Measurements from ENCODE around the gene DOCK8. TPM values are rescaled to one million over a fixed set of nuclear protein-coding genes. Genes with fewer than 3 reads are reported as not detected.

DOCK8 gene
- total and polyA plus RNA-seq, 2 of the 13 experiments (the other 11 are each of a cell fraction or from before 2014, with no cell fraction given): 0.28 to 0.38 TPM

DNA sequence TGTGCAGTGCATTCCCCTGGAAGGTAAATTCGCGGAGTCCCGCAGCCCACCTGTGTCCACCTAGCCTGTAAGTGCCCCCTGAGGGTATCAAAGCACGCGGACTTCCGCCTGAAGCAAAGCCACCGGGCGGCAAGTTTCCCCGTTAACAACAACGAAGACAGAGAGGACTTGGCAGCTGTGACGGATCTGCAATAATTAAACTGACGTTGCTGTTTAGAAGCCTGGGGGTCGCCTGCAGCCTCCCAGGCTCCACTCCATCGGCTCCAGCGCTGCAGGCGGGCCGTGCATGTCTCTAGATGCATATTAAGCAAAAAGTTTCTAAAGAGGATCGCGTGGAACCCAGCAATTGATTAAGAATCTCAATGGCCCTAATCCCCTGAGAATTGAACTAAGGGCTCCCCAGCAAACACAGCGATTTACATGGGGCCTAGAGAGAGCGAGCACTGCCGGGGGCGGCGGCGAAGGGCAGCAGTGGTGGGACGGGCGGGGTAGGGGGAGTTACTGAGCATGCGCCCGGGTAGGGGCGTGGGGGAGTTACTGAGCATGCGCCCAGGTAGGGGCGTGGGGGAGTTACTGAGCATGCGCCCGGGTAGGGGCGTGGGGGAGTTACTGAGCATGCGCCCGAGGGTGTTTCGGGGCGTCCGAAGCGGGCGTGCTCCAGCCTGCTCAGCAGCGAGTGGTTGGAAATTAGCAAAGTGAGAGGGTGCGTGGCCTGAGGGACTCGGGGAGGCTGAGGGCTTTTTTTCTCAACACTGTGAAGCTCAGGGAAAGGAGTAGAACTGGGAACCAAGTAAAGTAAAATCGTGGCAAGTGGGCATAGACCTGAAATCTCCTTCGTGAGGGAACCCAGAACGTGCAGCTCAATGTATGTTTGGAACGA, 255.2 kb downstream of the DOCK8 start (continued):
- TF ChIP-seq ZNF773 (CRISPR knock-in tag; IDR thresholded peaks at IDR 0.05; ENCODE audit: borderline replicate concordance): 0 out of 2 replicates have a peak, but pooled peaks have one; percentile 68
- 0 out of 2 replicates have a peak, but pooled peaks have one; percentile 50 for TF ChIP-seq ISL2 (CRISPR knock-in tag; IDR thresholded peaks at IDR 0.05)
- TF ChIP-seq, protein P1, sequence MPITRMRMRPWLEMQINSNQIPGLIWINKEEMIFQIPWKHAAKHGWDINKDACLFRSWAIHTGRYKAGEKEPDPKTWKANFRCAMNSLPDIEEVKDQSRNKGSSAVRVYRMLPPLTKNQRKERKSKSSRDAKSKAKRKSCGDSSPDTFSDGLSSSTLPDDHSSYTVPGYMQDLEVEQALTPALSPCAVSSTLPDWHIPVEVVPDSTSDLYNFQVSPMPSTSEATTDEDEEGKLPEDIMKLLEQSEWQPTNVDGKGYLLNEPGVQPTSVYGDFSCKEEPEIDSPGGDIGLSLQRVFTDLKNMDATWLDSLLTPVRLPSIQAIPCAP (CRISPR knock-in tag; IDR thresholded peaks at IDR 0.05; ENCODE audit: low read depth): no peak
- TF ChIP-seq TCF7 (IDR thresholded peaks at IDR 0.05; ENCODE audit: low read depth): no peak
- TF ChIP-seq HOXA9 (CRISPR knock-in tag; IDR thresholded peaks at IDR 0.05; ENCODE audit: borderline replicate concordance): no peak
- TF ChIP-seq, protein P2, sequence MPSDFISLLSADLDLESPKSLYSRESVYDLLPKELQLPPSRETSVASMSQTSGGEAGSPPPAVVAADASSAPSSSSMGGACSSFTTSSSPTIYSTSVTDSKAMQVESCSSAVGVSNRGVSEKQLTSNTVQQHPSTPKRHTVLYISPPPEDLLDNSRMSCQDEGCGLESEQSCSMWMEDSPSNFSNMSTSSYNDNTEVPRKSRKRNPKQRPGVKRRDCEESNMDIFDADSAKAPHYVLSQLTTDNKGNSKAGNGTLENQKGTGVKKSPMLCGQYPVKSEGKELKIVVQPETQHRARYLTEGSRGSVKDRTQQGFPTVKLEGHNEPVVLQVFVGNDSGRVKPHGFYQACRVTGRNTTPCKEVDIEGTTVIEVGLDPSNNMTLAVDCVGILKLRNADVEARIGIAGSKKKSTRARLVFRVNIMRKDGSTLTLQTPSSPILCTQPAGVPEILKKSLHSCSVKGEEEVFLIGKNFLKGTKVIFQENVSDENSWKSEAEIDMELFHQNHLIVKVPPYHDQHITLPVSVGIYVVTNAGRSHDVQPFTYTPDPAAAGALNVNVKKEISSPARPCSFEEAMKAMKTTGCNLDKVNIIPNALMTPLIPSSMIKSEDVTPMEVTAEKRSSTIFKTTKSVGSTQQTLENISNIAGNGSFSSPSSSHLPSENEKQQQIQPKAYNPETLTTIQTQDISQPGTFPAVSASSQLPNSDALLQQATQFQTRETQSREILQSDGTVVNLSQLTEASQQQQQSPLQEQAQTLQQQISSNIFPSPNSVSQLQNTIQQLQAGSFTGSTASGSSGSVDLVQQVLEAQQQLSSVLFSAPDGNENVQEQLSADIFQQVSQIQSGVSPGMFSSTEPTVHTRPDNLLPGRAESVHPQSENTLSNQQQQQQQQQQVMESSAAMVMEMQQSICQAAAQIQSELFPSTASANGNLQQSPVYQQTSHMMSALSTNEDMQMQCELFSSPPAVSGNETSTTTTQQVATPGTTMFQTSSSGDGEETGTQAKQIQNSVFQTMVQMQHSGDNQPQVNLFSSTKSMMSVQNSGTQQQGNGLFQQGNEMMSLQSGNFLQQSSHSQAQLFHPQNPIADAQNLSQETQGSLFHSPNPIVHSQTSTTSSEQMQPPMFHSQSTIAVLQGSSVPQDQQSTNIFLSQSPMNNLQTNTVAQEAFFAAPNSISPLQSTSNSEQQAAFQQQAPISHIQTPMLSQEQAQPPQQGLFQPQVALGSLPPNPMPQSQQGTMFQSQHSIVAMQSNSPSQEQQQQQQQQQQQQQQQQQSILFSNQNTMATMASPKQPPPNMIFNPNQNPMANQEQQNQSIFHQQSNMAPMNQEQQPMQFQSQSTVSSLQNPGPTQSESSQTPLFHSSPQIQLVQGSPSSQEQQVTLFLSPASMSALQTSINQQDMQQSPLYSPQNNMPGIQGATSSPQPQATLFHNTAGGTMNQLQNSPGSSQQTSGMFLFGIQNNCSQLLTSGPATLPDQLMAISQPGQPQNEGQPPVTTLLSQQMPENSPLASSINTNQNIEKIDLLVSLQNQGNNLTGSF (CRISPR knock-in tag; IDR thresholded peaks at IDR 0.05): peak; percentile 86; the same call in 1 of the 2 replicates
- TF ChIP-seq CBX1 (IDR thresholded peaks at IDR 0.05; ENCODE audit: low read depth): no peak
- no peak for TF ChIP-seq KLF6 (CRISPR knock-in tag; IDR thresholded peaks at IDR 0.05)
- TF ChIP-seq NFKBIZ (CRISPR knock-in tag; IDR thresholded peaks at IDR 0.05): no peak; the same call in 1 of the 2 replicates
- TF ChIP-seq, protein P3, sequence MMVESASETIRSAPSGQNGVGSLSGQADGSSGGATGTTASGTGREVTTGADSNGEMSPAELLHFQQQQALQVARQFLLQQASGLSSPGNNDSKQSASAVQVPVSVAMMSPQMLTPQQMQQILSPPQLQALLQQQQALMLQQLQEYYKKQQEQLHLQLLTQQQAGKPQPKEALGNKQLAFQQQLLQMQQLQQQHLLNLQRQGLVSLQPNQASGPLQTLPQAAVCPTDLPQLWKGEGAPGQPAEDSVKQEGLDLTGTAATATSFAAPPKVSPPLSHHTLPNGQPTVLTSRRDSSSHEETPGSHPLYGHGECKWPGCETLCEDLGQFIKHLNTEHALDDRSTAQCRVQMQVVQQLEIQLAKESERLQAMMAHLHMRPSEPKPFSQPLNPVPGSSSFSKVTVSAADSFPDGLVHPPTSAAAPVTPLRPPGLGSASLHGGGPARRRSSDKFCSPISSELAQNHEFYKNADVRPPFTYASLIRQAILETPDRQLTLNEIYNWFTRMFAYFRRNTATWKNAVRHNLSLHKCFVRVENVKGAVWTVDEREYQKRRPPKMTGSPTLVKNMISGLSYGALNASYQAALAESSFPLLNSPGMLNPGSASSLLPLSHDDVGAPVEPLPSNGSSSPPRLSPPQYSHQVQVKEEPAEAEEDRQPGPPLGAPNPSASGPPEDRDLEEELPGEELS (CRISPR knock-in tag; IDR thresholded peaks at IDR 0.05): no peak
- TF ChIP-seq ELF3 (CRISPR knock-in tag; IDR thresholded peaks at IDR 0.05): peak; percentile 9; the same call in 1 of the 2 replicates
- 0 out of 2 replicates have a peak, but pooled peaks have one; percentile 54 for TF ChIP-seq TEAD2 (CRISPR knock-in tag; IDR thresholded peaks at IDR 0.05)
- TF ChIP-seq THAP11 (CRISPR knock-in tag; IDR thresholded peaks at IDR 0.05): peak; percentile 58; the same call in 1 of the 2 replicates
- TF ChIP-seq MYC (CRISPR knock-in tag; IDR thresholded peaks at IDR 0.05; ENCODE audit: borderline replicate concordance): peak; percentile 71
- TF ChIP-seq NR3C1 (CRISPR knock-in tag; IDR thresholded peaks at IDR 0.05): no peak
- TF ChIP-seq MAZ (IDR thresholded peaks at IDR 0.05; ENCODE audit: borderline replicate concordance, low read depth, low read length): 0 out of 2 replicates have a peak, but pooled peaks have one; percentile 5
- peak; percentile 52; the same call in 1 of the 2 replicates for TF ChIP-seq MAZ (CRISPR knock-in tag; IDR thresholded peaks at IDR 0.05; ENCODE audit: low read depth)
- TF ChIP-seq, protein P4, sequence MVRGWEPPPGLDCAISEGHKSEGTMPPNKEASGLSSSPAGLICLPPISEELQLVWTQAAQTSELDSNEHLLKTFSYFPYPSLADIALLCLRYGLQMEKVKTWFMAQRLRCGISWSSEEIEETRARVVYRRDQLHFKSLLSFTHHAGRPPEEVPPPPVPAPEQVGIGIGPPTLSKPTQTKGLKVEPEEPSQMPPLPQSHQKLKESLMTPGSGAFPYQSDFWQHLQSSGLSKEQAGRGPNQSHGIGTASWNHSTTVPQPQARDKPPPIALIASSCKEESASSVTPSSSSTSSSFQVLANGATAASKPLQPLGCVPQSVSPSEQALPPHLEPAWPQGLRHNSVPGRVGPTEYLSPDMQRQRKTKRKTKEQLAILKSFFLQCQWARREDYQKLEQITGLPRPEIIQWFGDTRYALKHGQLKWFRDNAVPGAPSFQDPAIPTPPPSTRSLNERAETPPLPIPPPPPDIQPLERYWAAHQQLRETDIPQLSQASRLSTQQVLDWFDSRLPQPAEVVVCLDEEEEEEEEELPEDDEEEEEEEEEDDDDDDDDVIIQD (CRISPR knock-in tag; IDR thresholded peaks at IDR 0.05; ENCODE audit: low read depth): no peak
- TF ChIP-seq, protein P5, sequence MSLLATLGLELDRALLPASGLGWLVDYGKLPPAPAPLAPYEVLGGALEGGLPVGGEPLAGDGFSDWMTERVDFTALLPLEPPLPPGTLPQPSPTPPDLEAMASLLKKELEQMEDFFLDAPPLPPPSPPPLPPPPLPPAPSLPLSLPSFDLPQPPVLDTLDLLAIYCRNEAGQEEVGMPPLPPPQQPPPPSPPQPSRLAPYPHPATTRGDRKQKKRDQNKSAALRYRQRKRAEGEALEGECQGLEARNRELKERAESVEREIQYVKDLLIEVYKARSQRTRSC (CRISPR knock-in tag; IDR thresholded peaks at IDR 0.05; ENCODE audit: low read depth): no peak
